Head of caudate nucleus (tissue), 42 donors: Measurements from ENCODE around the gene CLSTN2.

Source experiments
- DNase-seq, 42 donors: peaks; one replicate each; pipeline versions ENCODE4 v3.0.0 to v3.0.0-alpha.2; 2020 to 2021; ENCODE audit warnings: mixed read lengths in 7 of 42
- intact Hi-C: fragments of 100-400 bp; cut with DNase I; formaldehyde crosslinking; loops from one replicate; pipeline ENCODE4 v1.15.0; 2022

The CLSTN2 gene

DNA sequence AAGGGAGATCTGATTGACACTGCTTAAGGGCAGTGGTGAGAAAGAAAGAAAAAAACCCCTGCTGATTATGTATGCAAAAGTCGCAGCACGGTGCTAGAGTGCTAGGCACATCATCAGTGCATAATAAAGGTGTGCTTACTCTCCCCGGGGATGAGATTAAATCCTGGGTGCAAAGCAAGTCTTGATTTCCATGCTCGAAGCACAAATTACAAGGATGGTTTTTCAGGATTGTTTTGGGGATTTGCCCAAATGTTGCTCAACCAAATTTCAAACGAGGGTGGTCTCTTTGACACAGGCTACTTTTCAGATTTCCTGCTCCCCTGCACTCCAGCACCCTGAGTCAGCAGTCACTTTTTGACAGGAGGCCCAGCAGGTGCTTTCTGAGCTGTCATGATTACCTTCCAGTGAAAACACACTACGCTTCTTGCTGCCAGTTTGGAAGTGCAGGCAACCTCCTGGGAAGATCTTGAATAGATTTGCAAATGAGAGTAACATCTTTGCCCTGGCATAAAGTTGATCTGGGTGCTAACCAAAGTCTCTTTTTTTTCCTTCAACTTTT, 575.4 kb downstream of the CLSTN2 start:
- intact Hi-C loops = no loop called here
- DNase-seq = no peak

- intact Hi-C loops = no loop called here
Measured at GRCh38 chr3:140521751-140522445, 586.9 kb downstream of the CLSTN2 start.

DNA sequence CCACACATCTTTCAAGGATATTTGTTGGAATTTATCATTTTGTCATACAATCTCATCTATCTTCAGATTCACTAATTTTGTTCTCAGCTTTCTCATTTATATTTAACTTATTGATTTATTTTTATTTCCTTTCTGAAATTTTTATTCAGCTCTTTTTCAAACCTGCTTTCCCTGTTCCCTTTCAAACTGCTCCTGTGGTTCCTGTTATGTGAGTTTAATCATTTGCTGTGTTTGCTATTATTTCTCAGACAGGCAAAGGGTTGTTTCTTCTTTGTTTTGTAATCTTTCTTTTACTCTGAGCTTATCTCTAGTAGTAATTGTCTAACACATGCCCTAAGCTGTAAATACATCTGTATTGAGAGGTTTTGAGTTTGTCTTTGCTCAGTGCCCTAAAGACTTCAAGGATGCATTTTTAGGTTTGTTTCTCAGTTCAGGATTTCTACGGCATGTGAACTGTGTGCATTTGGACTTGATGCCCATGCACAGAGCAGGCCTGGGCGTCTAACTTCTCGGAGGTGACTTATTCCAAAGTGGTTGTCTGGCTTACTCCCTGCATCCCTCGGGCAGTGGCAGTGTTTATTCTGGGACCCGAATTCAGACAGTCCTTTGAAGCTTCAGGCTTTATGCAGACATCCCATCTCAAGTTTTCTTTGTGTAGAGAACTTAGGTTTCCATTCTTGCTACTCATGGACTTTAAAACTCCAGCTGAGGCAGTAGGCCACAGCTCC, 587.8 kb downstream of the CLSTN2 start:
- intact Hi-C loops = no loop called here
- no peak for DNase-seq

More at GRCh38 chr3:140521751-140522445, 586.9 kb downstream of the CLSTN2 start:
- no peak for DNase-seq

GRCh38 chr3:140523600-140523999, 588.6 kb downstream of the CLSTN2 start:
- intact Hi-C loops = no loop called here
- DNase-seq = no peak

DNA sequence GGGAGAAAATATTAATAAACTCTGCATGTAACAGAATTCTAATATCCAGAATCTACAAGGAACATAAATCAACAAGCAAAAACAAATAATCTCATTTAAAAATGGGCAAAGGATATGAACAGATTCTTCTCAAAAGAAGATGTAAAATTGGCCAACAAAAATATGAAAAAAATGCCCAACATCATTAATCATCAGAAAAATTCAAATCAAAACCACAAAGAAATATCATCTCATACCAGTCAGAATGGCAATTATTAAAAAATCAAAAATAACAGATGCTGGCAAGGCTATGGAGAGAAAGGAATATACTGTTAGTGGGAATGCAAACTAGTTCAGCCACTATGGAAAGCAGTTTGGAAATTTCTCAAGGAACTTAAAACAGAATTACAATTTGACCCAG, 592.2 kb downstream of the CLSTN2 start:
- intact Hi-C loops = no loop called here

DNA sequence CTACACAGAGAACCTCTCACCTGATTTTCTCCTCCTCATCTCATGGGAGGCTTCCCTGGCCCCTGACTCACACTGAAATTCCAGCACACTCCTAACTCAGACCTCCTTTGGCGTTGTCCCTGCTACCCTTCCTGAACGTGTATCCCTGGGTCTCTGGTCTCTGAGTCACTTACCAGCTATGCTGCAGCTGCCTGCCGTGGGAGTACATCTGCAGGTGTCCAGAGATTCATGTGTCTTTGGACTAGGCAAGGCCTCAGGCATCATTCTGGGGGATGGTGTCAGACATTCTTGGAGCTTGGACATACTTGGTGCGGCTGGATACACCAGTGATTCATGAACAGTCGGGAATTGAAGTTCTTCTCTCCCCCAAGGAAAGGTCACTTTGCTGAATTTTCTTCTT, 594.1 kb downstream of the CLSTN2 start:
- intact Hi-C loops = no loop called here
- DNase-seq = no peak

More for the DNA sequence above, 592.2 kb downstream of the CLSTN2 start:
- no peak for DNase-seq

- intact Hi-C loops = no loop called here
Measured at GRCh38 chr3:140529558-140529957, 594.6 kb downstream of the CLSTN2 start.

GRCh38 chr3:140530131-140530530, 595.1 kb downstream of the CLSTN2 start:
- intact Hi-C loops = no loop called here
- no peak for DNase-seq

More at GRCh38 chr3:140529558-140529957, 594.6 kb downstream of the CLSTN2 start:
- DNase-seq = no peak

GRCh38 chr3:140530603-140531002, 595.6 kb downstream of the CLSTN2 start:
- intact Hi-C loops = no loop called here
- DNase-seq = no peak

GRCh38 chr3:140532793-140533330, 597.9 kb downstream of the CLSTN2 start:
- intact Hi-C loops = no loop called here
- DNase-seq = no peak

DNA sequence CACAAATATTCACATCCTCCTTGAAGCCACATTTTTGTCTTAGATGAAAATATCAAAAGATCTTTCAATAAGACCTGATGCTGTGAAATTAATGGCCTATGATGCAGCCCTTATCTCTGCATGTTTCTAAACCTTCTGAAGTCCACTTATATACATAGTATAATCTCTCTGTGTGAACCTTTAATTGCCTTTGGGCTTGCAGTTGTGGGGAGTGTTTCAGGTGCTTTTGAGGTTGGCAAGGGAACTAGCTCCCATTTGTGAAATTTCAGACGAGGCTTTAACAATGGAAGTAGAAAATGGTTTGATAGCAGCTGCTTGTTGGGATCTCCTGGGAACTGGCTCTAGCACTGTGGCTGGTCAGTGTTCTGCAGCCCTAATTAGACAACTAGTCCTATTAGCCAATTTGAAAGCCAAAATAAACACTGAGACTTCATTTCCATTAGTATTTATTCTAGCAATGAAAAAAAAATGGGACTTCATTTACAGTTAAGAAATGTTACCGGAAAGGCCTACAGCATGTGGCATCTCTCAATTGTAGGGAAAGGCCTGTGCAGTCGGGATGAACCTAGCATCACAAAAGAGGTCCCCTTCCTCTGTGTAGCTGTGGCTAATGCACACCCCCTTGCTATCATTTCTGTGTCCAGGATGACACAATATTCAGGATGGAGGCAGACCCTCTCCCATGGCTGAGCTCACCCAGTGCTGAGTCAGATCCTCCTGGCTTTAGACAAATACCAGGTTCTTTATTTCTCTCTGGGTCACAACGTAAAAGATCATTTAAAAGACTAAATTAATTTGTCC, 602.1 kb downstream of the CLSTN2 start:
- no peak for DNase-seq
- intact Hi-C loops = no loop called here

DNA sequence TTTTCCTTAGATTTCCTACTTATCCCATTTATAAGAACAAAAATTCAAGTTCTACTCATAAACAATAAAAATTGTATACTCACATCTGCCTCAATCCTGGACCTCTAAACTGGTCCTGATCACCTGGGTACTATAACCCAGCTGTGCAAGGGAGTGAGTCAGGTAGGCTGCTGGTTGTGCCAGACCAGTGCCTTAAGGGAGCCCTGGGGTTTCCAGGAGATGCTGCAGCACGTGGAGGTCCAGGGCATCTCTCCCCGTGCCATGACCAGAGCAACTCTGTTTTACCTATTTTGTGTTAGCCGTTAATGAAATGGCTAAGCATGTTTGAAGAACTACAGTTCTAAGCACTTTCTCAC, 602.7 kb downstream of the CLSTN2 start:
- intact Hi-C loops = no loop called here

DNA sequence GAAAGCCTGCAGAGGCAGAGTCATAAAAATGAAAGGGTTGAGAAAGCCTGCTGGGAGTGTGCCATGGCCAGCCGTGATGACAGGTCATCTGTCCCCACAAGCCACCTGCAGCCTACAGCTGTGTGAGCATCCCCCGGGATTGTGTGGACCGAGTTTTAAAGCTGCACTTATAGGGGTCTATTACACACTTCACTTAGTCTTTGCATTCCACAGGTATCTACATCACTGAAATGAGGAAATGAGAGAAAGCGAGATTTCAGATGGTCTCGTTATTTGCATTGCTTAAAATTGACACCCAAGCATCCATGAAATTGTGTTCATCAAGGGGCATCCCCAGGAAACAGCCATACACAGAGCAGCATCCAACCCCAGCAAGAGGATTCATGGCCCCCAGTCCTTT, 605.3 kb downstream of the CLSTN2 start:
- intact Hi-C loops = no loop called here
- DNase-seq = no peak

More for the DNA sequence above, 602.7 kb downstream of the CLSTN2 start:
- DNase-seq = no peak

DNA sequence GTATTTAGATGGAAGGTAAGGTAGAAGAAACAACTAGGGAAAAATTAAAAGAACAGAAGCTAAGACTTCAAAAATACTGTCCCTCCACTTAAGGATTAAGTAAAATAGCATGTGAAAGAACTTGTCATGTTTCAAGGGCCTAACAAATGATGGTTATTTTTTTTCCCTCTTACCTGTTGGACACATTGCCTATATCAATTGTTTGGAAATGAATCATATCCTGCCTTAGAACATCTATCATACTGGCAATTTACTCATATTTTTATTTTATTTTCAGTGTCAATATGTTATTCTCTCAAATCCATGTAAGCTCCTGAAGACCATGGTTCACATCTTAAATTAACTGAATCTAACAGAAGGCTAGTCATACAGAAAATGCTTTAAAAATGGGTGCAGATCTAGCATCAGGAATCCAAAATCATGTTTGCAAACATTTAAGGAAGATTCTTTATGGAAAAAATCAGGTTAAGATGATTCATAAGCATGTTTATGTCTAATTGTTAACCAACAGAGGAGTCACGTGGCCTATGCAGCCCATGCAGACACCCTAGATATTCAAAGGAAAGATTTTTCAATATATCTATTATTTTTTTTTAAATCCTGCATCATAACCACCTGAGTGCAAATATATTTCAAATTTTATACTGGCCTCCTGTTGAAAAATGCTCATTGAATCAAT, 607.1 kb downstream of the CLSTN2 start:
- no peak for DNase-seq
- intact Hi-C loops = no loop called here

DNA sequence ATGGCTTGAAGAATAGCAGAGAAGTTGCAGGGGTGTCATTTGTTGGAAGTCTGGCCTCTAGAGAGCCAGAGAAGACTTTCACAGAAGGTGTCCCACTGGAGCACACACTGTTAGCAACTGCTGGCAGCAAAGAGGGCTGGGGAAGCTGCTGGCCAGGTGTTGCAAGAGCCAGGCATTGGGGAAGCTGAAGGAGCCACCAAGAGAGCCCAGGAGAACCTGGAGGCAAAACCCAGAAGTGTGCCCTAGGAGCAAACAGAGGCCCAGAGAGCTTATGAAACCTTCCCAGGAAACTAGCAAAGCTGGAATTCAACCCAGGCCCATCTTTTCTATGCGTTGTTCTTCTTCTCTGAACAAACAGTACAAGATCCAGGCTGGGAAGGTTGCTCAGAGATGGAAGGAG, 610.2 kb downstream of the CLSTN2 start:
- DNase-seq = no peak
- intact Hi-C loops = no loop called here

GRCh38 chr3:140545756-140546155, 610.8 kb downstream of the CLSTN2 start:
- no peak for DNase-seq
- intact Hi-C loops = no loop called here

- DNase-seq = no peak
- intact Hi-C loops = no loop called here
Measured at GRCh38 chr3:140546649-140547048, 611.7 kb downstream of the CLSTN2 start.

DNA sequence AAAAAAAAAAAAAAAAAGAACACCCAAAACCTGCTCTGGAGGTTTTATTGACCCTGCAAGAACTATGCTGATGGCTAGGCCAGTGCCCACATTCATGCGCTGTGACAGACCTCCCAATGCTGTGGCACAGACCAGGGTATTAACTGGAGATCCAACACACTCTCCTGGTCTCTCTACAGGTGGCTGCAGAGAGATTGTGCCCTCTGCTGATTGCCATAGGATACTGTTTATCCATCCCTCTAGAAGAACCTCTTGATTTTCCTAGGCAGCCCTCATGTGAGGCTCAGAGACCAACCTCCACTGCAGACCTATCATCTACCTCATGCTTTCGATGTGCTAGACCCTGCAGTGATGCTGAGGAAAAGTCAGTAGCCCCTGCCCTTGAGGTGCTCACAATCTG, 617.4 kb downstream of the CLSTN2 start:
- intact Hi-C loops = no loop called here
- DNase-seq = no peak

DNA sequence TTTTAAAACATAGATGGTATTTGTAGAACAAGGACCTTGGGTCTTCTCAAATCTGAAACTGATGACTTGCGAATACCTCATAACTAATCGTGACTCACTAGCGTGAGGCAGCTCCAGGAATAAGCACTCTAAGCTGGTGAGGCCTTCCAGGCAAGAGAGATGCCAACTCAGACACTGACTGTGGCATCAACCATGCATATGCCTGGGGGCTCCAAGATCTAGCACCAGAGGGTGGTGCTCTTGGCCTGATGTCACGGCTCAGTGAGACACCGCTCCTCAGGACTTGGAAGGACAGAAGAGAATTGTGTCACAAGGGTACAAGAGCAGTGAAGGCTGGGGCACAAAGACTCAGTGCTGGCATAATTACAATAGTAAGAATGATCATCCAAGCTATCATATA, 617.9 kb downstream of the CLSTN2 start:
- DNase-seq = no peak
- intact Hi-C loops = no loop called here
